ENCODE data around the gene SLC16A9. TPM values are rescaled to one million over a fixed set of nuclear protein-coding genes. Genes with fewer than 3 reads are reported as not detected.
"Not testable (repeated sequence)": the region's sequence is repeated elsewhere in the genome, so short reads cannot be mapped to it uniquely, and the experiment has no call there.

Gene SLC16A9
- total RNA-seq, 2 experiments from 2014 or later = 1.0 to 1.4 TPM

- ChIA-PET POLR2A (no interaction called here), CTCF (no interaction called here)
- intact Hi-C loops (cut with DNase I, micrococcal nuclease) = no loop called here
- ATAC-seq (no peak), DNase-seq (no peak)
- Mint-ChIP-seq H3K4me1 (no peaks in the 10 kb centered on the region), H3K27me3 (peaks cover 7% of the 10 kb centered on the region), H3K9me3 (ENCODE audit: low read depth) (no peaks in the 10 kb centered on the region), H3K4me3 (no peak overlapping the region), H3K36me3 (ENCODE audit: low read depth) (no peaks in the 10 kb centered on the region), H3K27ac (no peak overlapping the region)
Observed at GRCh38 chr10:59741048-59741447, 31.4 kb upstream of the SLC16A9 start.

- ChIA-PET CTCF (no interaction called here), POLR2A (no interaction called here)
- no peak overlapping the region for H3K27ac Mint-ChIP-seq
- no peak for ATAC-seq
- H3K4me3 Mint-ChIP-seq = no peak overlapping the region
- peaks cover 7% of the 10 kb centered on the region for H3K27me3 Mint-ChIP-seq
- no peaks in the 10 kb centered on the region for H3K9me3 Mint-ChIP-seq (ENCODE audit: low read depth)
- no peaks in the 10 kb centered on the region for H3K36me3 Mint-ChIP-seq (ENCODE audit: low read depth)
- no peak for DNase-seq
- H3K4me1 Mint-ChIP-seq = no peaks in the 10 kb centered on the region
- intact Hi-C loops (cut with DNase I, micrococcal nuclease) = no loop called here
Observed at GRCh38 chr10:59736749-59737148, 27.1 kb upstream of the SLC16A9 start.

- H3K4me1 Mint-ChIP-seq = no peaks in the 10 kb centered on the region
- DNase-seq = no peak
- no peaks in the 10 kb centered on the region for H3K9me3 Mint-ChIP-seq (ENCODE audit: low read depth)
- peaks cover 7% of the 10 kb centered on the region for H3K27me3 Mint-ChIP-seq
- ChIA-PET POLR2A (no interaction called here), CTCF (interaction anchor here (0.9 kb wide), 1 partner anchor 113 kb away, joined by 3 read pairs; no protein-coding TSS in a partner anchor)
- H3K4me3 Mint-ChIP-seq = no peak overlapping the region
- H3K36me3 Mint-ChIP-seq (ENCODE audit: low read depth) = no peaks in the 10 kb centered on the region
- no peak for ATAC-seq
- no peak overlapping the region for H3K27ac Mint-ChIP-seq
- intact Hi-C loops (cut with DNase I, micrococcal nuclease) = no loop called here
Observed at GRCh38 chr10:59735296-59735695, 25.6 kb upstream of the SLC16A9 start.

- H3K27ac Mint-ChIP-seq = no peak overlapping the region
- H3K4me3 Mint-ChIP-seq = no peak overlapping the region
Observed at GRCh38 chr10:59734014-59734462, 24.4 kb upstream of the SLC16A9 start.

GRCh38 chr10:59733321-59734013, 23.8 kb upstream of the SLC16A9 start:
- H3K4me3 Mint-ChIP-seq; intact Hi-C loops (cut with DNase I, micrococcal nuclease); H3K27me3 Mint-ChIP-seq; DNase-seq; H3K27ac Mint-ChIP-seq; H3K9me3 Mint-ChIP-seq (ENCODE audit: low read depth); ATAC-seq; POLR2A ChIA-PET; H3K4me1 Mint-ChIP-seq; H3K36me3 Mint-ChIP-seq (ENCODE audit: low read depth): not testable (repeated sequence)
- CTCF ChIA-PET = interaction anchor here (0.7 to 1.1 kb wide), 2 partner anchors 13 to 494 kb away, joined by 3 read pairs; no protein-coding TSS in a partner anchor

More at GRCh38 chr10:59734014-59734462, 24.4 kb upstream of the SLC16A9 start:
- Mint-ChIP-seq H3K4me1 (no peaks in the 10 kb centered on the region), H3K27me3 (peaks cover 7% of the 10 kb centered on the region), H3K36me3 (ENCODE audit: low read depth) (no peaks in the 10 kb centered on the region), H3K9me3 (ENCODE audit: low read depth) (no peaks in the 10 kb centered on the region)
- ChIA-PET CTCF (interaction anchor here (0.7 to 1.1 kb wide), 2 partner anchors 13 to 494 kb away, joined by 3 read pairs; no protein-coding TSS in a partner anchor), POLR2A (no interaction called here)
- DNase-seq (no peak), ATAC-seq (no peak)
- intact Hi-C loops (cut with DNase I, micrococcal nuclease) = no loop called here

- not testable (repeated sequence) for H3K4me1 Mint-ChIP-seq, H3K27ac Mint-ChIP-seq
Observed at GRCh38 chr10:59732849-59733248, 23.2 kb upstream of the SLC16A9 start.

GRCh38 chr10:59729167-59729566, 19.5 kb upstream of the SLC16A9 start:
- POLR2A ChIA-PET; H3K9me3 Mint-ChIP-seq (ENCODE audit: low read depth); intact Hi-C loops (cut with DNase I, micrococcal nuclease); ATAC-seq; H3K27ac Mint-ChIP-seq; H3K36me3 Mint-ChIP-seq (ENCODE audit: low read depth); H3K27me3 Mint-ChIP-seq; H3K4me1 Mint-ChIP-seq; H3K4me3 Mint-ChIP-seq; DNase-seq: not testable (repeated sequence)
- CTCF ChIA-PET = interaction anchor here (0.6 kb wide), 1 partner anchor 143 kb away, joined by 3 read pairs; no protein-coding TSS in a partner anchor

More at GRCh38 chr10:59732849-59733248, 23.2 kb upstream of the SLC16A9 start:
- H3K4me3 Mint-ChIP-seq; intact Hi-C loops (cut with DNase I, micrococcal nuclease); H3K9me3 Mint-ChIP-seq (ENCODE audit: low read depth); DNase-seq; POLR2A ChIA-PET; ATAC-seq; CTCF ChIA-PET; H3K27me3 Mint-ChIP-seq; H3K36me3 Mint-ChIP-seq (ENCODE audit: low read depth): not testable (repeated sequence)

GRCh38 chr10:59724098-59724938, 14.7 kb upstream of the SLC16A9 start:
- DNase-seq = no peak
- no peak overlapping the region for H3K4me3 Mint-ChIP-seq
- ChIA-PET POLR2A (no interaction called here), CTCF (interaction anchor here (0.6 kb wide), 1 partner anchor 111 kb away, joined by 3 read pairs; no protein-coding TSS in a partner anchor)
- H3K27me3 Mint-ChIP-seq = peaks cover 18% of the 10 kb centered on the region
- H3K36me3 Mint-ChIP-seq (ENCODE audit: low read depth) = no peaks in the 10 kb centered on the region
- intact Hi-C loops (cut with DNase I, micrococcal nuclease) = no loop called here
- H3K27ac Mint-ChIP-seq = no peak overlapping the region
- H3K4me1 Mint-ChIP-seq = no peaks in the 10 kb centered on the region
- ATAC-seq = no peak
- peaks cover 2% of the 10 kb centered on the region for H3K9me3 Mint-ChIP-seq (ENCODE audit: low read depth)

GRCh38 chr10:59720377-59720776, 10.7 kb upstream of the SLC16A9 start:
- Mint-ChIP-seq H3K36me3 (ENCODE audit: low read depth) (no peaks in the 10 kb centered on the region), H3K4me3 (no peak overlapping the region), H3K4me1 (no peaks in the 10 kb centered on the region), H3K27ac (no peak overlapping the region), H3K27me3 (peaks cover 22% of the 10 kb centered on the region), H3K9me3 (ENCODE audit: low read depth) (peaks cover 2% of the 10 kb centered on the region)
- ChIA-PET CTCF (no interaction called here), POLR2A (no interaction called here)
- ATAC-seq = no peak
- intact Hi-C loops (cut with DNase I, micrococcal nuclease) = no loop called here
- DNase-seq = no peak

GRCh38 chr10:59719374-59719773, 9.7 kb upstream of the SLC16A9 start:
- DNase-seq (no peak), ATAC-seq (no peak)

GRCh38 chr10:59718257-59718656, 8.6 kb upstream of the SLC16A9 start:
- POLR2A ChIA-PET = no interaction called here

More at GRCh38 chr10:59719374-59719773, 9.7 kb upstream of the SLC16A9 start:
- no peaks in the 10 kb centered on the region for H3K36me3 Mint-ChIP-seq (ENCODE audit: low read depth)
- POLR2A ChIA-PET = no interaction called here
- no peaks in the 10 kb centered on the region for H3K4me1 Mint-ChIP-seq
- H3K27ac Mint-ChIP-seq = no peak overlapping the region
- H3K27me3 Mint-ChIP-seq = peaks cover 25% of the 10 kb centered on the region
- peaks cover 2% of the 10 kb centered on the region for H3K9me3 Mint-ChIP-seq (ENCODE audit: low read depth)
- no peak overlapping the region for H3K4me3 Mint-ChIP-seq
- intact Hi-C loops (cut with DNase I, micrococcal nuclease) = no loop called here
- CTCF ChIA-PET = no interaction called here

More at GRCh38 chr10:59718257-59718656, 8.6 kb upstream of the SLC16A9 start:
- ATAC-seq (no peak), DNase-seq (no peak)
- Mint-ChIP-seq H3K27me3 (peaks cover 28% of the 10 kb centered on the region), H3K4me1 (no peaks in the 10 kb centered on the region), H3K9me3 (ENCODE audit: low read depth) (peaks cover 2% of the 10 kb centered on the region), H3K36me3 (ENCODE audit: low read depth) (no peaks in the 10 kb centered on the region), H3K4me3 (no peak overlapping the region), H3K27ac (no peak overlapping the region)
- CTCF ChIA-PET = interaction anchor here (1.5 kb wide), 1 partner anchor 92 kb away, joined by 3 read pairs; no protein-coding TSS in a partner anchor
- intact Hi-C loops (cut with DNase I, micrococcal nuclease) = no loop called here

Measured in activated CD4-positive, alpha-beta T cell treated with anti-CD3 and anti-CD28 coated beads for 36 hours (primary cell).